Measurements from ENCODE around the gene FGF5.
"Not testable (repeated sequence)": the region's sequence is repeated elsewhere in the genome, so short reads cannot be mapped to it uniquely, and the experiment has no call there.

The FGF5 gene

GRCh38 chr4:80255329-80256095 lies 11.0 kb upstream of the FGF5 start:
- DNase-seq, result no peak

DNA sequence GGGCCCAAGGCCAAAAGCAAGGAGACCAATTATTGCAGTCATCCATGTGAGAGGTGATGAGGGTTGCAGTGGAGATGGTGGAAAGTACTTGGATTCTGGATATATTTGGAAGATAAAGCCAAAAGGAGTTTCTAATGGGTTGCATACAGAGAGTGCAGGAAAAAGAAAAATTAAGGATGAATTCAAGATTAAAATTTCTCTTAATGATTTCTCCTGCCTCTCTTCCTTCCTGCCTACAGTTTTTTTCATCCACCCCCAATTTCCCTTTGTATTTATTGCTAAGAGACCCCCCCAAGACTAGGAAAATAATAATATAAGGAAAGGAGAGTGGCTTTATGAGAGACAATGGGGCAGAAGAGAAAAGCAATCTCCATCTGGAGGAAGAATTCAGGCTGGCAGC lies 8.6 kb upstream of the FGF5 start:
- DNase-seq, result no peak

DNA sequence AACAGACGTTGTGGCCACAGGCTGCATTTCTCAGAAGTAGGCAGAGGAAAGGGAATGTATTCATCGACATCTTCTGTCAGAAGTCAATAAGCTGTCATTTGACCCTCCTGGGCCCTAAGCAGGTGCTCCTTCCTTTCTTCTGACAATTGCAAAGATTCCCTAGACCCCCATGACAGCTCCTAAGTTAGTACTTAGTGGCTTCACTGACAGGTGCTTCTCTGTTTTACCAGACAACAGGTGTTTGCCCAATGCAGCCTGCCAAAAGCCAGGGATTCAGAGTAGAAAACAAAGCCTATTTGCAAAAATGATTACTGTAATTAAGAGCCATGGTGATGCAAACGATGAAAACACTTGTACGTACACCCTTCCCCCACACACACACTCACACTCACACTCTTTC lies 7.5 kb upstream of the FGF5 start:
- no peak for DNase-seq

DNA sequence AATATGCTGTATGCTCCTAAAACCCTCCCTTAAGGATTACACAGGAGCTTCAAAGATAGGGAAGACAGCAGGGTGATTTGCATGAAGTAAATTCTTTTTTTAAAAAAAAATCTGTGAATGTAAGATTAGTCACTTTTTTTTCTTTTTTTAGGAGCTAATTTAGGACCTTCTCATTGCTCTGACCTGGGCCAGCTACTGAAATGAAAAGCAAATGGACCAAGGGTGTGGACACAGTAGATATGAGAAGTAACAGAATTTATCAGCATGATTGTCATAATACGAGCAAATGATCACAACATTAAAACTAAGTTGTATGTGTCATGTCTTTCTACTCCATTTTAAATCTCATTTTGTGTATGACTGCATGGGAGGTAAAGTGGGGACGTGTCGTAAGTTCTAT lies 6.6 kb upstream of the FGF5 start:
- DNase-seq, result no peak

- no peak for DNase-seq
Observed at GRCh38 chr4:80261989-80262600, 4.4 kb upstream of the FGF5 start.

DNA sequence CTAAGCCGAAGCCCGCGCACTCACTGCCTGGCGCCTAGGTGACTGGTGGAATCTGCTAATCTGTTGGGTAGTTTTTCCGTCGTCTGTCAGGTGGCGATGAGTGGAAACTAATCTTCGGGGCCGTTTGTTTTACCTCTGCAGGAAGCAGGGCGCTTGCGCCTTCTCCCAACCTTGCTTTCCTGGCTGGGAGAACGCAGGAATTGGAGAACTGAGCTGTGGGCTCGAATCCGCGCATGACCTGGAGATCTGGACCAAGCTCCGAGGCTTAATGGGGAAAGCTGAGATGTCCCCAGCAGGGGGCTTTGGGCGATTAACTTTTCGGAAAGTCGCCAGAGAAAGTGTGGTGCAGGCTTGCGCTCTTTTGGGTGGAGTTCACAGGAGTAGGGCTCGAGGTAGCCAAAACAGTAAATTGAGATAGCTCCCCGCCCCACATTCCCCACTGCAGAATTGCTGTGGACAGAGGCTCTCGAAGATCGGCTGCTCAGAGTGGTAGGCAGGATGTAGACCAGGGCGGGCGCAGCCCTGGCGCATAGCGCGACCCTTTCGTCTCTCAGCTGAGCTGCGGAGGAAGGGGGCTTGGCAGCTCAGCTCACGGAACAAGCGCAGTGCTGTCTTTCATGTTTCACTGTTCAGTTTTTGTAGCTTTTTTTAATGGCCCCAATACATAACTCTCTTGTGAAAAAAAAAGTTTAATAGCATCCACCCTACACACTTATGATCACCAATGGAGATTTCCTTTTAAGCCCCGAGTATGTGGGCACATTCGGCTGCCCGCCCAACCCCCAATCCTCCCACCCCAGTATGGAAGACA lies 2.7 kb upstream of the FGF5 start:
- no peak for DNase-seq

- DNase-seq, result no peak
Observed at GRCh38 chr4:80264352-80264647, 2.2 kb upstream of the FGF5 start.

GRCh38 chr4:80264825-80265224 lies 1.6 kb upstream of the FGF5 start:
- no peak for DNase-seq

DNA sequence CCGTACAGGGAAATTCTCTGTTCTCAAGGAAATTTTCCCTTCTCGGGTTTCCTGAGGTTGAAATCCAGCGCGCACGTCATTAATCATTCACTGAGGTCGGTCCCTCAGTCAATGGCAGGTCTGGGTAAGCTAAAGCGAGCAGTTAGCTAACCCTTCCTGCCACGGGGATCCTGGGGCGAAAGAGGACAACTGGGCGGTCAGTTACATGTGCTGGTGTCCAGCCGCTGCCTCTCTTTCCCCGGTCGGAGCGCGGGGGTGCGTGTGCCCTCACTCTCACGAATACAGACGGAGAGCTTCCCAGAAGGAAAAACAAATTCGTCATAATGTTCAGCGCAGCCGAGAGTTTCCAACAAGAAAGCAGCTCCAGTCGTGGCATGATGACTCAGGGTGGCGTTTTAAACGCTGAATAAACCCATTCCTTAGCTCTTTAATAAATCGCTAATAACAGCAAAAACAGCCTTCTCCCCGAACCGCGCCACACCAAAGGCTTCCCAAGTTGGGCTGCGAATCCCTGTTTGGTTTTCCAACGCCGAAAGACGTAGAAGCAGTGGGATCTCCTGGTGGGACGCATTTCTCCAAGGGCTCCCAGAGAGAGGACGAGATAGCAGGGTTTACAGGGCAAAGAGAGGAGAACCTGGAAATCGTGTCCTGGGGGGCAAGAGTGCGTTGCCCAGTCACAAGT lies 752 bp upstream of the FGF5 start:
- peak; percentile 80 for DNase-seq

DNA sequence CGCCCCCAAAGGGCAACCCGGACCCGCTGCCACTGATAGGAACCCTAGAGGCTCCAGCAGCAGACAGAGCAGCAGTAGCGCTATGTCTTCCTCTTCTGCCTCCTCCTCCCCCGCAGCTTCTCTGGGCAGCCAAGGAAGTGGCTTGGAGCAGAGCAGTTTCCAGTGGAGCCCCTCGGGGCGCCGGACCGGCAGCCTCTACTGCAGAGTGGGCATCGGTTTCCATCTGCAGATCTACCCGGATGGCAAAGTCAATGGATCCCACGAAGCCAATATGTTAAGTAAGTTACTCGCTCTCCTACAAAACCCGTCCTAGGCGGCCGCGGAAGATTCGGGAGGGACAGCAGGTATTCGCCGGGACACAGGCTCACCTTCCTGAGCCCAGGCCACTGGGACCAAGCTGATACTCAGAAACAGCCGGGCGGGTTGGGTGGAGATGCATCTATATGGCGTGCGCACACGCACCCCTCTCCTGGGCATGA lies 477 bp downstream of the FGF5 start:
- no peak for DNase-seq

DNA sequence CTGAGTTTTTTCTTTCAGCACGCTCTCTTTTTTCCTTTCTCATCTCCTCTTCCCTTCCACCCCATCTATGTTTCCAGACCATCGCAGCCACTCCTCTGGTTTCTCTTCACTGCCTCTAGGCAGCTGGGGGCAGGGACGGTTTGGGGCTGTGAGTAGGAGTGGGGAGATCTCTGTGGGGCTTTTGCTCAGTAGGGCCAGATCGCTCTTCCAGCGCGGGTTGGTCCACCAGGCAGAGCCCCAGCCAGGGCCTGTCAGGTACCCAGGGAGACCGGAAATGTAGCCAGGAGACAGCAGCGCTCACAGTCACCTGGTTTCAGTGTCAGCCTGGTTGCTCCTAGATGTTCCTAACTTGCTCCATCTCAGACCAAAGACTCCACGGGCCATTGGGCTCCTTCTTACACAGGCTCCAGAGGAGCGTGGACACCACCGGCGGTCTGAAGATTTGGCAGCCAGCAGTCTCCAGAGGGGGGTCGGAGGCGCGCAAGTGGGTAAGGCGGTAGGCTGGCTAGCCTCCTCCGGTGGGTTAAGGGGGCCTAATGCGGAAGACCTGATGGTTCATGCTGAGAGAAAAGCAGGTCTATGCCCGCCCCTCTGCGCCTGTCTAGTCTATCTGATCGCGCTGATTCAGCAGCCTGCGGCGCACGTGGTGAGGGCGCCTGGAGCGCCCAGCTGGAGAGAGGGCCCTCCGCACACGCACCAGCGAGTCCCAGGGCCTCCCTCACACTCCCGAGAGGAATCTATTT lies 1.8 kb downstream of the FGF5 start:
- no peak for DNase-seq

DNA sequence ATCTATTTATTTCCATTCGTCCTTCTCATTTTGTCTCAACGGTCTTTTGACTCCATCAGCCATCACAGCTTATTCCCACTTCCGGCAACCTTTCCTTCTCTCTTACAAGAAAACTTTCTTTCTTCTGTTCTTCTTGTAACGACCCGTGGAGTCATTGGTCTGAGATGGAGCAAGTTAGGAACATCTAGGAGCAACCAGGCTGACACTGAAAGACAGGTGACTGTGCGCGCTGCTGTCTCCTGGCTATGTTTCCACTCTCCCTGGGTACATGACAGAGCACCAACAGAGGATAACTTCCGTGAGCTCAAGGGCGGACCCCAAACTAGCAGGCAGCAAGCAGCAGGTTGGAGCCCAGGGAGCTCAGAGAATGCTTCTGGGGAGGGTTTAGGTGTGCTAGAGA lies 2.5 kb downstream of the FGF5 start:
- DNase-seq, result no peak

- no peak for DNase-seq
Observed at GRCh38 chr4:80270321-80270720, 3.9 kb downstream of the FGF5 start.

GRCh38 chr4:80270868-80271267 lies 4.4 kb downstream of the FGF5 start:
- DNase-seq, result no peak

GRCh38 chr4:80271801-80272200 lies 5.3 kb downstream of the FGF5 start:
- no peak for DNase-seq

- DNase-seq, result no peak
Observed at GRCh38 chr4:80276931-80277330, 10.5 kb downstream of the FGF5 start.

GRCh38 chr4:80279751-80280150 lies 13.3 kb downstream of the FGF5 start:
- DNase-seq, result no peak

DNA sequence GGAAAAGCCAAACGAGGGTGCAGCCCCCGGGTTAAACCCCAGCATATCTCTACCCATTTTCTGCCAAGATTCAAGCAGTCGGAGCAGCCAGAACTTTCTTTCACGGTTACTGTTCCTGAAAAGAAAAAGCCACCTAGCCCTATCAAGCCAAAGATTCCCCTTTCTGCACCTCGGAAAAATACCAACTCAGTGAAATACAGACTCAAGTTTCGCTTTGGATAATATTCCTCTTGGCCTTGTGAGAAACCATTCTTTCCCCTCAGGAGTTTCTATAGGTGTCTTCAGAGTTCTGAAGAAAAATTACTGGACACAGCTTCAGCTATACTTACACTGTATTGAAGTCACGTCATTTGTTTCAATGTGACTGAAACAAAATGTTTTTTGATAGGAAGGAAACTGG lies 20.0 kb downstream of the FGF5 start:
- no peak for DNase-seq

- DNase-seq, result not testable (repeated sequence)
Observed at GRCh38 chr4:80290665-80291064, 24.2 kb downstream of the FGF5 start.

- no peak for DNase-seq
Observed at GRCh38 chr4:80294206-80294605, 27.7 kb downstream of the FGF5 start.

- no peak for DNase-seq
Observed at GRCh38 chr4:80295336-80295735, 28.9 kb downstream of the FGF5 start.

GRCh38 chr4:80295826-80296225 lies 29.4 kb downstream of the FGF5 start:
- no peak for DNase-seq

DNA sequence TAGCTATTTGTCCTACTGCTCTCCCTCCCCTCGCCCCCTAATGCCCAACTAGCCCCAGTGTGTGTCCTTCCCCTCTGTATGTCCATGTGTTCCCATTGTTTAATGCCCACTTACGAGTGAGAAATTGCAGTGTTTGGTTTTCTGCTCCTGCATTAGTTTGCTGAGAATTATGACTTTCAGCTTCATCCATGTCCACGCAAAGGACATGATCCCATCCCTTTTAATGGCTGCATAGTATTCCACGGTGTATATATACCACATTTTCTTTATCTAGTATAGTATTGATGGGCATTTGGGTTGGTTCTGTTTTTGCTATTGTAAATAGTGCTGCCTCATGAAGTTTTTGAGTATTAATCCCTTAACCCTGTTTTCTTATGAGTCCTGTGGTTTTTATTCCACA lies 35.4 kb downstream of the FGF5 start:
- no peak for DNase-seq

Measured in amniotic stem cell (primary cell).